ENCODE results near the gene DCTPP1. TPM values are rescaled to one million over a fixed set of nuclear protein-coding genes. Genes with fewer than 3 reads are reported as not detected.
A peak's percentile ranks its signal among the peaks of the same experiment; 100 is the strongest.

Gene DCTPP1
- total and polyA plus RNA-seq, 2 of the 13 experiments (the other 11 are each of a cell fraction or from before 2014, with no cell fraction given) = 54.8 to 74.4 TPM

DNA sequence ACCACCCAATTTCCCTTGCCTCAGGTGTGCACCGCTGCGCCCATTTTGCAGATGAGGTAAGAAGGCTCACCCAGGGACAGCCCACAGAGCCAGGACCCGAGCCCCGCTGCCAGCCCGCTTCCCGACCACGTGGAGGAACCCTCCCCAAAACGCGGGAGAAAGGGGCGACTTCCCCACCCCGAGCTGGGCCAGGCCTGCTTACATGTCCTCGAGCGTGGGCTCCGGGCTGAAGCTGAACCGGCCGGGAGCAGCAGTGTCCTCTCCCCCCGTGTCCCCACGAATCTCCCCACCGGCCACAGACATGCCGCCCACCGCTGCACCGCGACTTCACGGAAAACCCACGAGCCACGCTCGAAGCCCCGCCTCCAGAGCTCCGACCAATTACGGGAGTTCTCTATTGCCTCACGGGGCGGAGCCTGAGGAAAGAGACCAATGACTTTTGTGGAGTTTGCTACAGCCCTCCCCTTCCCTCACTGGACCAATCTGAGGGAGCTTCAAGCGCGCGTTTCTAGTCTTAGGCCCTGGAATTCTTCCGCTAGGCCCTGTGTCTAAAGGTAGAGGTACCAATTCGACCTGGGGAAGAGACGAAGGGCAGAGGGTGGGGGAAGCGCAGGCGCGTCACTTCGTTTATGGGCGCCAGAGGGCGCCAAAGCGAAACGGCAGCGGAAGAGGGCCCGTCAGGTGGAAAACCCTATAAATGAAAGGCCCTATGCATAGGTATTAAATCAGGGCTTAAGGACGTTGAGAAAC lies at the start of gene DCTPP1 (continued):
- TF ChIP-seq ZNF441 (CRISPR knock-in tag; IDR thresholded peaks at IDR 0.05; ENCODE audit: borderline replicate concordance) (peak; percentile 18; the same call in 1 of the 2 replicates), ELF1 (CRISPR knock-in tag; IDR thresholded peaks at IDR 0.05) (peak; percentile 86), SALL2 (CRISPR knock-in tag; IDR thresholded peaks at IDR 0.05) (peak; percentile 25), ZNF569 (CRISPR knock-in tag; IDR thresholded peaks at IDR 0.05; ENCODE audit: borderline replicate concordance) (peak; percentile 68; the same call in 1 of the 2 replicates), ERF (CRISPR knock-in tag; IDR thresholded peaks at IDR 0.05) (peak; percentile 95), SMARCC2 (IDR thresholded peaks at IDR 0.05) (no peak), TCF7L2 (IDR thresholded peaks at IDR 0.05; ENCODE audit: low read depth, low read length) (no peak), ZNF207 (IDR thresholded peaks at IDR 0.05; ENCODE audit: borderline replicate concordance) (no peak), BCL6 (CRISPR knock-in tag; IDR thresholded peaks at IDR 0.05) (no peak), SMARCE1 (IDR thresholded peaks at IDR 0.05; ENCODE audit: borderline replicate concordance) (no peak), ZNF383 (CRISPR knock-in tag; IDR thresholded peaks at IDR 0.05; ENCODE audit: borderline replicate concordance) (peak; percentile 69; the same call in 1 of the 2 replicates), ATAD3A (CRISPR knock-in tag; IDR thresholded peaks at IDR 0.05) (no peak), ZNF562 (CRISPR knock-in tag; IDR thresholded peaks at IDR 0.05; ENCODE audit: borderline replicate concordance) (no peak), TEAD2 (CRISPR knock-in tag; IDR thresholded peaks at IDR 0.05) (0 out of 2 replicates have a peak, but pooled peaks have one; percentile 68), XRCC5 (optimal IDR thresholded peaks at IDR 0.05; ENCODE audit: low read length) (peak; percentile 93), PCBP2 (optimal IDR thresholded peaks at IDR 0.05; ENCODE audit: low read depth, low read length, poor library complexity, severe bottlenecking) (no peak)
- TF ChIP-seq, protein P1, sequence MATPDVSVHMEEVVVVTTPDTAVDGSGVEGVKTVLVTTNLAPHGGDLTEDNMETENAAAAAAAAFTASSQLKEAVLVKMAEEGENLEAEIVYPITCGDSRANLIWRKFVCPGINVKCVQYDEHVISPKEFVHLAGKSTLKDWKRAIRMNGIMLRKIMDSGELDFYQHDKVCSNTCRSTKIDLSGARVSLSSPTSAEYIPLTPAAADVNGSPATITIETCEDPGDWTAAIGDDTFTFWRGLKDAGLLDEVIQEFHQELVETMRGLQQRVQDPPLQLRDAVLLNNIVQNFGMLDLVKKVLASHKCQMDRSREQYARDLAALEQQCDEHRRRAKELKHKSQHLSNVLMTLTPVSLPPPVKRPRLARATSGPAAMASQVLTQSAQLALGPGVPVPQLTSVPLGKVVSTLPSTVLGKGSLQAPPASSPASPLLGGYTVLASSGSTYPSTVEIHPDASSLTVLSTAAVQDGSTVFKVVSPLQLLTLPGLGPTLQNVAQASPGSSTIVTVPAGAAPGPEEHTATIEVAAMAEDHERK (CRISPR knock-in tag; IDR thresholded peaks at IDR 0.05; ENCODE audit: low read depth) = no peak
- TF ChIP-seq, protein P2, sequence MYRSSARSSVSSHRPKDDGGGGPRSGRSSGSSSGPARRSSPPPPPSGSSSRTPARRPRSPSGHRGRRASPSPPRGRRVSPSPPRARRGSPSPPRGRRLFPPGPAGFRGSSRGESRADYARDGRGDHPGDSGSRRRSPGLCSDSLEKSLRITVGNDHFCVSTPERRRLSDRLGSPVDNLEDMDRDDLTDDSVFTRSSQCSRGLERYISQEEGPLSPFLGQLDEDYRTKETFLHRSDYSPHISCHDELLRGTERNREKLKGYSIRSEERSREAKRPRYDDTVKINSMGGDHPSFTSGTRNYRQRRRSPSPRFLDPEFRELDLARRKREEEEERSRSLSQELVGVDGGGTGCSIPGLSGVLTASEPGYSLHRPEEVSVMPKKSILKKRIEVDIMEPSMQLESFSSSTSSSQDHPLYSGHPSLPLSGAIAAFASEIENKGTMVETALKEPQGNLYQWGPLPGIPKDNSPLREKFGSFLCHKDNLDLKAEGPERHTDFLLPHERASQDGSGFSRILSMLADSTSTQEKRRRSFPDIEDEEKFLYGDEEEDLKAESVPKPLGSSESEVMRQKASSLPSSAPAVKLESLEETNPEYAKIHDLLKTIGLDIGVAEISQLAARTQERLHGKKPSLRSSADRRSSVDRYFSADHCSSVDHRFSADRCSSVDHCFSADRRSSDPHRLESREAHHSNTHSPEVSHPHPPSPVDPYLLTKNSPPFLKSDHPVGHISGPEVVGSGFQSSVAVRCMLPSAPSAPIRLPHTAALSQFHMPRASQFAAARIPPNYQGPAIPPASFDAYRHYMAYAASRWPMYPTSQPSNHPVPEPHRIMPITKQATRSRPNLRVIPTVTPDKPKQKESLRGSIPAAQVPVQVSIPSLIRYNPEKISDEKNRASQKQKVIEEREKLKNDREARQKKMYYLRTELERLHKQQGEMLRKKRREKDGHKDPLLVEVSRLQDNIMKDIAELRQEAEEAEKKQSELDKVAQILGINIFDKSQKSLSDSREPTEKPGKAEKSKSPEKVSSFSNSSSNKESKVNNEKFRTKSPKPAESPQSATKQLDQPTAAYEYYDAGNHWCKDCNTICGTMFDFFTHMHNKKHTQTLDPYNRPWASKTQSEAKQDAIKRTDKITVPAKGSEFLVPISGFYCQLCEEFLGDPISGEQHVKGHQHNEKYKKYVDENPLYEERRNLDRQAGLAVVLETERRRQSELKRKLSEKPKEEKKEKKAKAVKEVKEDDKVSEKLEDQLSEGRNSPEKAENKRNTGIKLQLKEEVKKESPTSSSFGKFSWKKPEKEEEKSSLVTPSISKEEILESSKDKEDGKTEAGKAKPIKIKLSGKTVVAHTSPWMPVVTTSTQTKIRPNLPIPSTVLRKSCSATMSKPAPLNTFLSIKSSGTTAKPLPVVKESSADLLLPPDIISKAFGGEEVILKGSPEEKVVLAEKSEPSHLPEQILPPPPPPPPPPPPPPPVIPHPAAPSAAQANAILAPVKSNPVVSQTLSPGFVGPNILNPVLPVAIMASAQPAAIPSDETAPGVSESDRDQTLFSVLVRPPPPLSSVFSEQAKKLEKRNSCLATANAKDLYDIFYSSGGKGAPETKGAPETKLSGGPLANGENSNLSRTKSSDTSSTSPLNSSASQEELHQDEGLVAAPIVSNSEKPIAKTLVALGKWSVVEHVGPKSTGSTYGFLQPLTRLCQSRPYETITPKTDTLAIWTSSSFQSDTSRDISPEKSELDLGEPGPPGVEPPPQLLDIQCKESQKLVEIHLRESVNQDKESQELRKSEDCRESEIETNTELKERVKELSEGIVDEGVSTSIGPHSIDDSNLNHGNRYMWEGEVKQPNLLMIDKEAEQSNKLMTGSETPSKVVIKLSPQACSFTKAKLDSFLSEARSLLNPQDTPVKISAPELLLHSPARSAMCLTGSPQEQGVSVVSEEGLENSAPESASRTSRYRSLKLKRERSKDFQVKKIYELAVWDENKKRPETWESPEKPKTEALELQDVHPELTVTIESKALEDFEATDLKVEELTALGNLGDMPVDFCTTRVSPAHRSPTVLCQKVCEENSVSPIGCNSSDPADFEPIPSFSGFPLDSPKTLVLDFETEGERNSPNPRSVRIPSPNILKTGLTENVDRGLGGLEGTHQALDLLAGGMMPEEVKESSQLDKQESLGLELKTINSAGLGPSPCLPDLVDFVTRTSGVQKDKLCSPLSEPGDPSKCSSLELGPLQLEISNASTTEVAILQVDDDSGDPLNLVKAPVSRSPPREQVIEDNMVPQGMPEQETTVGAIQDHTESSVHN (CRISPR knock-in tag; IDR thresholded peaks at IDR 0.05) = peak; percentile 85; the same call in 1 of the 2 replicates
- TF ChIP-seq, protein P3, sequence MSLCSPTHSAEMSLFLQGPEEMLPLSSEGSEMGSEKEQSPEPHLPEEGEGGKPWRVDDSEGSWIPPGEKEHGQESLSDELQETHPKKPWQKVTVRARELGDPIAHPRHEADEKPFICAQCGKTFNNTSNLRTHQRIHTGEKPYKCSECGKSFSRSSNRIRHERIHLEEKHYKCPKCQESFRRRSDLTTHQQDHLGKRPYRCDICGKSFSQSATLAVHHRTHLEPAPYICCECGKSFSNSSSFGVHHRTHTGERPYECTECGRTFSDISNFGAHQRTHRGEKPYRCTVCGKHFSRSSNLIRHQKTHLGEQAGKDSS (CRISPR knock-in tag; IDR thresholded peaks at IDR 0.05; ENCODE audit: borderline replicate concordance, low read depth) = peak; percentile 31; the same call in 1 of the 2 replicates

All from HepG2 (cell line).